SK-N-MC (cell line): ENCODE data around the gene HPDL.

Experiments used
- DNase-seq: peaks from one replicate; pipeline ENCODE4 v3.0.0-alpha.2; 2011; ENCODE audit warnings: low read depth, low spot score
- H3K27ac ChIP-seq: fragments of 200-600 bp; sonication (generic); 2 replicates; pipeline ENCODE4 v1.5.1; 2016; ENCODE audit warnings: mixed run types
- H3K36me3 ChIP-seq: fragments of 200-600 bp; sonication (generic); 2 replicates; pipeline ENCODE4 v1.6.1; 2017; ENCODE audit warnings: antibody characterized with exemption, low read length, mixed read lengths; ENCODE audit not compliant: insufficient read depth
- H3K4me3 ChIP-seq: fragments of 200-600 bp; sonication (generic); 2 replicates; pipeline ENCODE4 v1.5.1; 2016
- H3K9ac ChIP-seq: fragments of 200-600 bp; sonication (generic); 2 replicates; pipeline ENCODE4 v1.8.0; 2017; ENCODE audit warnings: mixed run types, mixed read lengths; ENCODE audit not compliant: insufficient read length
- H3K9me3 ChIP-seq: fragments of 200-600 bp; sonication (generic); 2 replicates; pipeline ENCODE4 v1.6.1; 2017; ENCODE audit warnings: low read depth, mild to moderate bottlenecking, antibody characterized with exemption, low read length, moderate library complexity, mixed read lengths
- EZH2 ChIP-seq: fragments of 200-600 bp; sonication (generic); IDR thresholded peaks from one replicate; pipeline ENCODE4 v1.6.1; 2017; ENCODE audit warnings: antibody characterized with exemption
- FOXP2 ChIP-seq: optimal IDR thresholded peaks from 2 replicates; pipeline ENCODE3; 2011; ENCODE audit warnings: mild to moderate bottlenecking, moderate library complexity; ENCODE audit not compliant: insufficient read depth; ENCODE audit errors: extremely low read length, control extremely low read depth
- POLR2AphosphoS5 ChIP-seq: IDR thresholded peaks from 2 replicates; pipeline ENCODE4 v1.6.1; 2012; ENCODE audit warnings: mild to moderate bottlenecking, low read depth, low read length, borderline replicate concordance

HPDL gene

GRCh38 chr1:45331436-45332345 is 5.0 kb downstream of the HPDL start:
- no peaks in the 10 kb centered on the region for H3K36me3 ChIP-seq
- no peak overlapping the region for H3K9ac ChIP-seq
- no peak for TF ChIP-seq FOXP2
- no peak for TF ChIP-seq EZH2
- no peak for TF ChIP-seq POLR2AphosphoS5
- DNase-seq = no peak
- no peaks in the 10 kb centered on the region for H3K9me3 ChIP-seq
- H3K4me3 ChIP-seq = no peak overlapping the region
- no peak overlapping the region for H3K27ac ChIP-seq

GRCh38 chr1:45332346-45332720 is 5.6 kb downstream of the HPDL start:
- Histone ChIP-seq H3K9ac (no peak overlapping the region), H3K36me3 (no peaks in the 10 kb centered on the region), H3K4me3 (no peak overlapping the region), H3K27ac (no peak overlapping the region), H3K9me3 (no peaks in the 10 kb centered on the region)
- DNase-seq = no peak
- TF ChIP-seq EZH2 (no peak), POLR2AphosphoS5 (no peak), FOXP2 (no peak)

DNA sequence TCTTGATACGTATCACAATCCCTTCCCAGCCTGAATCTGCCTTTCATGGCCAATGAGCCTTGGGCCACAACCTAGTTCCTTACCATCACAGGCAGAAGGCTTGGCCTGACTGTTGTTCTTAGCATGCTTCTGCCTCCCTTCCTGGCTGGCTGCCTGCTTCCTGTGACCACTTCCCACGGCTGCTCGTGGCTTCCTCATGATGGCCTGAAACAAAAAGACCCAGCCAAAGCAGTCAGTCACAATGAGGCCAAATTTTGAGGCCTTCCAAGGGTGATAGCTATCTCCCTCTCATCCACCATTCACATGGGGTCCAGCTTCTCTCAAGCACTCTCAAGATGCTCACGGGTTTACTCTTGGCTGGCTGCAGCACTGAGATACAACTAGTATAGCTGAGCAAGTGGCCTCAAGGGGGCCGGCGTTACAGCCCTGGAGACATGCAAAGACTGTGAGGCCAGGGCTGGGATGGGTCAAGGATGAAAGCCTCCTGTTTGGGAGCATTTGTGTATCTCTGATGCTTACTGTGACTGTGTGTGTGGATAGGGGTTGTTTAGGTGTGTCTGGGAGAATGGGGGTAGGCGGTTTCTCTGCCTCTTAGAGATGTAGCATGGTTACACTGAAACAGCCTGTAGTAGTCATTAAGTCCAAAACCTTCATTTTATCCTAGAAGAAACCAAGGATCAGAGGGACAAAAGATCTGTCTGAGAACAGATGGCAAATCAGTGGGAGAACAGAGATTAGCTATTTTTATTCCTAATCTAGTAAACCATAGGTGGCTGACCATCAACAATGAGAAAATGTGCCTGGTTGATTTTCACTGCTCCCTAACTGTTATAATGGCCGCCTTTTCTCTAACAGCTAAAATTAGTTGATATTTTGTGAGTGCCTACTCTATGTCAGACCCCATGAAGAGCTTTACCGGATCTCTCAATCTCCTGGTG is 7.9 kb downstream of the HPDL start:
- Histone ChIP-seq H3K9me3 (no peaks in the 10 kb centered on the region), H3K9ac (no peak overlapping the region), H3K27ac (no peak overlapping the region), H3K36me3 (no peaks in the 10 kb centered on the region), H3K4me3 (no peak overlapping the region)
- TF ChIP-seq EZH2 (no peak), POLR2AphosphoS5 (no peak), FOXP2 (no peak)
- no peak for DNase-seq

DNA sequence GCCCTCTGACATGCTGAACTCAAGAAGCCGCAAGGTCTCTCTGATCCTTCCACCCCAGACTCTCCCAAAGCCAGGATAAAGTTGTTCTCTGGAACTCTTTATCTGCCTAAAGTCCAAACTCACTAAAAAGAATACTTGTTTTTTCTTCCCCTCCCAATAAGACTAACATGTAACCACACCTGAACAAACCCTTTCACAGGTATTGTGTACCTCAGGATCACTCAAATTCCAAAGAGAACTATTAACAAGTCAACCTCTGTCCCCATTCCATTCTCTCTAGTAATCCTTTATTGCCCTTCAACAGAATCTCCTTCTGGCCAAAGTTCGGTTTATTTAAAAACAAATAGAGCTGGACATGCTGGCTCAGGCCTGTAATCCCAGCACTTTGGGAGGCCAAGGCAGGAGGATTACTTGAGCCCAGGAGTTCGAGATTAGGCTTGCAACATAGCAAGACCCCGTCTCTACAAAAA is 9.2 kb downstream of the HPDL start:
- Histone ChIP-seq H3K36me3 (no peaks in the 10 kb centered on the region), H3K9me3 (no peaks in the 10 kb centered on the region), H3K27ac (no peak overlapping the region), H3K9ac (no peak overlapping the region), H3K4me3 (no peak overlapping the region)
- no peak for DNase-seq
- TF ChIP-seq EZH2 (no peak), FOXP2 (no peak), POLR2AphosphoS5 (no peak)

DNA sequence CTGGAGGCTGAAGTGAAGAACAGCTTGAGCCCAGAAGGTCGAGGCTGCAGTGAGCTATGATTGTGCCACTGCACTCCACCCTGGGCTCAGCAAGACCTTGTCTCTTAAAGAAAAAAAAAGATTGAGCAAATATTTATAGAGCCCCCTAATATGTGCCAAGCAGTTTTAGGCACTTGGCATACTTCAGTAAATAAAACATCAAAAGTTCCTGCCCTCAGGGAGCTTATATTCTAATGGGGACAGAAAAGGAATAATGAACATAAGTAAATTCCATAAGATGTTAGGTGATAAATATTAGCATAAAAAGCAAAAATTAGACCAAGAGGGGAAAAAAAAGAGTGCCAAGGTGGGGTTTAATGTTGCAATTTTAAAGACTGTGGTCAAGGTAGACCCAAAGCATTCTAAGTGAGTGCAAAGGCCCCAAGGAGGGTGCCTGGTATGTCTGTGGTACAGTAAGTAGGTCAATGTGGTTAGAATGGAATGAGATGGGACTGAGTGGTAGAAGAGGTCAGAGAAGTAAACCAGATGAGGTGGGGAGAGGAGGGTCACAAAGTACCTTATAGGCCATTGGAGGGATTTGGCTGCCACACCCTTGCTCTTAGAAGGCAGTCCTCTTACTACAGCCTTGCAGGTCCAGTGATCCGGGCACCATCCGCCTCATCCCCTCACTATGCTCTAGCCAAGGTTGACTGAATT is 11.1 kb downstream of the HPDL start:
- no peak overlapping the region for H3K9ac ChIP-seq
- no peak for DNase-seq
- no peak overlapping the region for H3K27ac ChIP-seq
- H3K36me3 ChIP-seq = peaks cover 15% of the 10 kb centered on the region
- TF ChIP-seq EZH2 = no peak
- no peak for TF ChIP-seq POLR2AphosphoS5
- TF ChIP-seq FOXP2 = no peak
- H3K9me3 ChIP-seq = no peaks in the 10 kb centered on the region
- H3K4me3 ChIP-seq = no peak overlapping the region

GRCh38 chr1:45339789-45340558 is 13.3 kb downstream of the HPDL start, which contains the start of the genes MUTYH and TOE1:
Gene MUTYH (minus strand): TSS chr1:45340440. CDS start chr1:45334505, 5,935 bp downstream.
Gene TOE1 (plus strand): TSS chr1:45340170. CDS start chr1:45340253, 83 bp downstream.
- DNase-seq = peak; percentile 57
- Histone ChIP-seq H3K9ac (peak within 1 kb of the TSS; percentile 94), H3K36me3 (peaks cover 31% of the 10 kb centered on the region), H3K9me3 (no peaks in the 10 kb centered on the region), H3K4me3 (peak within 1 kb of the TSS; percentile 90), H3K27ac (peak within 1 kb of the TSS; percentile 89)
- TF ChIP-seq POLR2AphosphoS5 = peak; percentile 88
- no peak for TF ChIP-seq FOXP2

DNA sequence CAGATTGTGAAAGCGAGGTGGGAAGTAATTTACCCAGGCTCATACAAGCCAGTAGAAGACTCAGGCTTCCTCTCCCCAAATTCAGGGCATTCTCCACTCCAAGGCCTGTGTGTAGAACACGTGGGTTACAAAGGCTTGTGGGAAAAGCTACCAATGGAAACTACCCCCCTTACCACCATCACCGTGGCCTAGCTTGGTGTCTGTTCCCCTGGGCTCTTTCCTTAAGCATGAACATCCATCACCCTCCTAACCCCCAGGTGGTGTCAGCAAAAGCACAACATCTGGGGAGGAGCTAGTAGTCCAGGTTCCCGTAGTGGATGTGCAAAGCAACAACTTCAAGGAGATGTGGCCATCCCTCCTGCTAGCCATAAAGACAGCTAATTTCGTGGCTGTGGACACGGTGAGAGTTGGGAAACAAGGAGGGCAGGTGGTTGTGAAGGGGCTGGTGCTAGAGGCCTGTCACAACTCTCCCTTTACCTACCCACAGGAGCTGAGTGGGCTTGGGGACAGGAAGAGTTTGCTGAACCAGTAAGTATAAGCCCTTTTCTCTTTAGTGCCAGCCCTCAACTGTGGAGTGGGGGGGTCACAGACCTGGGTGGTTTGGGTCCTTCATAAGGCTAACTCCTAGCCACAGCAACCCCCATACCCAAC is 14.2 kb downstream of the HPDL start:
- no peaks in the 10 kb centered on the region for H3K9me3 ChIP-seq
- no peak for TF ChIP-seq FOXP2
- no peak for TF ChIP-seq POLR2AphosphoS5
- TF ChIP-seq EZH2 = no peak
- H3K36me3 ChIP-seq = peaks cover 31% of the 10 kb centered on the region
- H3K9ac ChIP-seq = peak overlapping the region; percentile 94
- DNase-seq = no peak
- peak overlapping the region; percentile 89; the same call in 1 of the 2 replicates for H3K27ac ChIP-seq
- H3K4me3 ChIP-seq = peak overlapping the region; percentile 90
